SU-DHL-6 (cell line): Measurements from ENCODE around the gene ACKR3.

ENCODE experiments used
- EZH2phosphoT487 ChIP-seq: fragments of 200-600 bp; sonication (generic), shearing (Covaris generic); conservative IDR thresholded peaks from 2 replicates; pipeline ENCODE4 v1.6.1; 2018; ENCODE audit warnings: mild to moderate bottlenecking, antibody characterized with exemption, low read length, moderate library complexity, mixed read lengths
- TF ChIP-seq, protein P1 (sequence below): fragments of 200-600 bp; sonication (generic); IDR thresholded peaks from one replicate; pipeline ENCODE4 v1.5.1; 2017; ENCODE audit warnings: antibody characterized with exemption, mild to moderate bottlenecking, low read length, moderate library complexity; ENCODE audit not compliant: insufficient read depth, poor library complexity, severe bottlenecking

DNA sequence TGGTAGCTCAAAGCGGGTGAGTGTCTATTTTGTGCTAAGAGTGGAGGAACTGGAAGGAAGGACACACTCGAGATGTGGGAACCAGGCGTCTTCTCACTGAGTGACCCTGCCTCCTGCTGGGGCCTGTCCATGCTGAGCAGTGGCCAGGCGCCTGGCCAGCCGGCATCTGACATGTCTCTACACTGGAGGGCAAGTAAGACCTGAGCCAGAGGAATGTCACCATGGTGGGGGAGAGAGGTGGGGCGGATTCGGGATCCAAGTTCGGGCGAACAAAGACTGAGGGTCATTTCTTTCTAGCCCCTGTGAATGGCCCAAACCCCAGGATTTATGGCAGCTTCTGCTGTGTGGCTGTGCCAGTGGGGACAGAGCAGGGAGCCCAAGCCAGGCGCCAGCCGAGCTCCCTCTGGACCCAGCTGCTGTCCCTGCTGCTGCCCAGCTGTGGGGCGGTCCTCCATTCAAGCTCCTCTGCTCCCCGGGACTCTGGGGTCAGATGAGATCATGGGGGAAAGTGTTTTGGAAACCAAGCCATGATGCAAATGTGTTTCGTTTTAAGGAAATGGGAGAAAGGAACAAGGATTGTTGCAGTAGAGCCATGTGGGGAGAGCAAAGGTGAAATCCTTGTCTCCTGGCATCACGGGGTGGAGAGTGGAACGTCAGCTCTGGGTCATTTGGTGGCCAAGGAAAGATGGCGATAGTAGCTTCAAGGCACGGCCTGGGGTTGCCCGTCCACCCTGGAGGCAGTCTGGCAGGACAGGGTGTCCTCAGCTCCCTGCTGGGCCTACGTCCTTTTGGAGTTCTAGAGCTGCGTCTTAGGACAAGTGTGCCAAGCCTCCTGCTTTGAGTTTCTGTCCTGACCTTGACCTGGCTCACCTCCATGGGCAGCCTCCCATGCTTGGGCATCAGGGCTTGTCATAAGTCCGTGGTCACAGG, 8.1 kb downstream of the ACKR3 start:
- TF ChIP-seq, protein P1, sequence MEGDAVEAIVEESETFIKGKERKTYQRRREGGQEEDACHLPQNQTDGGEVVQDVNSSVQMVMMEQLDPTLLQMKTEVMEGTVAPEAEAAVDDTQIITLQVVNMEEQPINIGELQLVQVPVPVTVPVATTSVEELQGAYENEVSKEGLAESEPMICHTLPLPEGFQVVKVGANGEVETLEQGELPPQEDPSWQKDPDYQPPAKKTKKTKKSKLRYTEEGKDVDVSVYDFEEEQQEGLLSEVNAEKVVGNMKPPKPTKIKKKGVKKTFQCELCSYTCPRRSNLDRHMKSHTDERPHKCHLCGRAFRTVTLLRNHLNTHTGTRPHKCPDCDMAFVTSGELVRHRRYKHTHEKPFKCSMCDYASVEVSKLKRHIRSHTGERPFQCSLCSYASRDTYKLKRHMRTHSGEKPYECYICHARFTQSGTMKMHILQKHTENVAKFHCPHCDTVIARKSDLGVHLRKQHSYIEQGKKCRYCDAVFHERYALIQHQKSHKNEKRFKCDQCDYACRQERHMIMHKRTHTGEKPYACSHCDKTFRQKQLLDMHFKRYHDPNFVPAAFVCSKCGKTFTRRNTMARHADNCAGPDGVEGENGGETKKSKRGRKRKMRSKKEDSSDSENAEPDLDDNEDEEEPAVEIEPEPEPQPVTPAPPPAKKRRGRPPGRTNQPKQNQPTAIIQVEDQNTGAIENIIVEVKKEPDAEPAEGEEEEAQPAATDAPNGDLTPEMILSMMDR = no peak
- no peak for TF ChIP-seq EZH2phosphoT487
